ENCODE measurements around the gene STXBP6. TPM values are rescaled to one million over a fixed set of nuclear protein-coding genes. Genes with fewer than 3 reads are reported as not detected.
"Not testable (repeated sequence)": the region's sequence is repeated elsewhere in the genome, so short reads cannot be mapped to it uniquely, and the experiment has no call there.

Gene STXBP6
- polyA plus RNA-seq, 10 donors = 14.4 to 28.2 (median 20.9) TPM

DNA sequence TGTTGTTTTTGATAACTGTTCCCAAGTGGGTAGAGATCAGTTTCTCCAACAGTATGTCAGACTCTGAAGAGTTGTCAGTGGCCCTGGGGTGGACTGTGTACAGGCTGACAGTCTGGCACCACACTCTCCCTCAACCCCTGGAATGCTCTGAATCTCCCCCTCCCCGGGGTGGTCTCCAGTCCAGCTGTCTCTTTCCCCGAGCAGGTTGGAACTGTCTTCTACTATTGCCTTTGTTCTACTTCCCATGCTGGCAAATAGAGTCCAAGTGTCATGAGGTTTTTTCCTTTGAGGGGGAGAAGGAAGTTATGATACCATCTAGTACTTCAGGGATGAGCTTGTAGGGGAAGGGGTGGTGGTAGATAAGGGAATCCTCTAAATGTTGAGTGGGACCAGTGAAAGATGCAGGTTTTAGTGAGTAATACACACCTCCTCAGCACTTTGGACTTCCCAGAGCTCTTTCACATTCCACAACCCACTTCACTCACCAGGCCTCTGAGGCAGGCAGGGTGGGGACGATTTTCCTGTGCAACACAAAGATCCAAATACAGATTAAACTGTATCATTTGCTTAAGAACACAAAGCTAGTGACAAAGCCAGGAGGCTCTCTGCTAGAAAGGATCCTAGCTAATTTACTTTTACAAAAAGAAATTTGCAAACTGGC is 245.3 kb downstream of the STXBP6 start:
- DNase-seq = no peak

GRCh38 chr14:24803933-24804494 is 245.9 kb downstream of the STXBP6 start:
- DNase-seq = no peak

DNA sequence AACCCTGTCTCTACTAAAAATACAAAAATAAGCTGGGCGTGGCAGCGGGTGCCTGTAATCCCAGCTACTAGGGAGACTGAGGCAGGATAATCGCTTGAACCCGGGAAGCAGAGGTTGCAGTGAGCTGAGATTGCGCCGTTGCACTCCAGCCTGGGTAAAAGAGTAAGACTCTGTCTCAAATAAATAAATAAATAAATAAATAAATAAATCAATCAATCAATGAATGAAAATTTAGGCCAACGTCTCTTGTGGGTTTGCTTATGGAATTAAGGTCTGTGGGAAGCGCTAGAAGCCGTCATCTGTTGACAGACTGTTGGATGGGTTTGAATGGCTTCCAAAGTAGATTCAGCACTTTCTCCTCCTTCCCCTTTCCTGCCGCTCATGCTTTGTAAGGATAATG is 246.5 kb downstream of the STXBP6 start:
- not testable (repeated sequence) for DNase-seq

DNA sequence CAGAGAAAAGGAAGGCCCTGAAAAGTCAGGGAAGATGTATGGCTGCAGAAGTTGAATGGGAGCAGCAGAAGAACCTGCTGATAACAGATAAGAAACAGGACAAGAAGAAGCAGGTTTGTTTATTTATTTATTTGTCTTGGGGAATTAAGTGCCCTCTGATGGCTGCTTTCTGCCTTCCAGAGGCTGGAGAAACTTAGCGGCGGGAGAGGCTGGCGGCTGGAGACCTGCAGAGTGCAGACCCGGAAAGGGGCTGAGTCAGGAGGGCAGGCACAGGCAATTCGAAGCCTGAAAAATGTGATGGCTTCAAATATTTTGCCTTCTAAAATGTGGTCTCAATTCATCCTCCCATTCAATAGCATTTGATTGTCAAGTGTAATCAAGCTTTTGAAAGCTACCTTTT is 247.7 kb downstream of the STXBP6 start:
- no peak for DNase-seq

GRCh38 chr14:24801024-24801423 is 248.9 kb downstream of the STXBP6 start:
- DNase-seq = no peak

DNA sequence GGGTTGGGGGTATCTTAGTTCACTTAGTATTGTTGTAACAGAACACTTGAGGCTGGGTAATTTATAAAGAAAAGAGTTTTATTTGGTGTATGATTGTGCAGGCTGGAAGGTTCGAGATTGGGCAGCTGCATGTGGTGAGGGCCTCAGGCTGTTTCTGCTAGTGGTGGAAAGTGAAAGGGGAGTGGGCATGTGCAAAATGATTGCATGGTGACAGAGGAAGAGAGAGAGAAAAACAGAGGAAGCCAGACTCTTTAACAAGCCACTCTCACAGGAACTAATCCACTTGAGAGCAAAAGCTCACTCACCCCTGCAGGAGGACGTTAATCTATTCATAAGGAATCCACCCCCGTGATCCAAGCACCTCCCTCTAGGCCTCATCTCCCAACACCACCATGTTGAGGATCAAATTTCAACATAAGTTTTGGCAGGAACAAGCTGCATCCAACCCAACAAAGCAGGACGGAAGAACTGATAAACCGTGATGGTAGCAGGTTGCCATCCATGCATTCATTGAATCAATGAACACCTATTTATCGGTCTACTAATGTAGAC is 251.0 kb downstream of the STXBP6 start:
- DNase-seq = no peak

DNA sequence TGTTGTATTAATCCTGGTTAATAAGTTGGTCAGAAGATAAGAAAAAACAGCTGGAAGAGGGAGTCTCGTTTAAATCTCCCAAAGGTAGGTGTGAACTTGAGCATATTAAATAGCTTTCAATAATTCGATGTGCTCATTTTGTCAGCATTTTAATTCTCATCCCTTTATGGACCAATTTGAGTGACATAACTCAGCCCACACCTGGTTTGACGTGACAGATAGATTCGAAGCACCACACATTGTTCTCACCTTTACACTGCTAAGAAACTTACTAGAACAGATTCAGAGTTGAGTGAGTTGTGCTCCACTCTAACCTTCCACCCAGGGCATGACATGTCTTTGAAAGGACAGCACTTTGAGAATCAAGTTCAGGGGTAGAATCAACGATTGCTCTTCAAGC is 254.5 kb downstream of the STXBP6 start:
- DNase-seq = no peak

DNA sequence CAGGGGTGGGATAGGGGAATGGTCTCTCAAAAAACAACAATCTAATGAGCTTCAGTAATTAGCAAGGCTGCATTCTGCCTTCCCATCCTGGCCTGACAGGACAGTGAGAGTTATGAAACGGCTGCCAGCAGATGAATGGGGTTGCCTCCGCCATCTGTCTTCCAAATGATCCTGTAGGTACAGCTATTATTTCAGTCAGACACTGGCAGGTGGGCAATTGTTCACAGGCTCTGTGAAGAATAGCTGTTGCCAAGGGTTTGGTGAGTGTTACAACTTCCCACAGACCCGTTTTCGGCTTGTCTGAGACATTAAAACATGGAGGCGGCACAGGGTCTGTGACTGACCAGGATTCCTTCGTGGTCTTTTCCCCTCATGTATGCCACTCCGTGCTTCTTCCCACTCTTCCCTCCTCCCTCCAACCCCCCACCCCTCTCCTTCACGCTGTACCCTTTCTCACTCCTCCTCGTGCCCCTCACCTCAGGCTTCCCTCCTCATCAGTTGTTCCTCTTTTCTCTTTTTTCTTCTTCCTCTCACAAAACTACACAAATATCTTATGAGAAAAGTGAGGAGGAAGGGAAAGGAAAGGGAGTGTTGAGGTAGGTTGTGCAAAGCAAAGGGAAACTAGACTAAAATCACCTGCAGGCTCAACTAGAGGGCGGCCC is 255.2 kb downstream of the STXBP6 start:
- no peak for DNase-seq

- DNase-seq = no peak
Observed at GRCh38 chr14:24790196-24790595, 259.8 kb downstream of the STXBP6 start.

DNA sequence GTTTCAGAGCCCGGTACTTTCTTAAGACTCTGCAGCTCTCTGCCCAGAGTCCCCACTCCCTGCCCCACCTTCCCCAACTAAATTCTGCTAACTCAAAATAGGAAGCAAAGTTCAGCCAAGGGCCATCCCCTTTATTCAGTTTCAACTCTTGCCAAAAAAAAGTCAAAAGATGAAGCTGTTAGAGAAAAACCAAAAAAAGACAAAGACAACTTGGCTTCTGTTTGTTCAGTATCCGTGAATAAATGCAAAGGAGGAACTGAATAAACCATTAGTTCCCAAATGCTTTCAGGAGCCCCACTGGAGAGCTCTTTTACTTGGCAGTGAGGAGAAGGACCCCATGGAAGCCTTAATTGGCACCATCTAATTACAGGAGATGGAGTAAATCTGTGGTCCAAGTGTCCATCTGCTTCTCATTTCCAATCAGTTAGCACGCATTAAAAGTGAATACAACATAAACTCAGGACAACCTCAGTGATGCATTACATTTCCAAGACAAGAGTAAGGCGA is 260.5 kb downstream of the STXBP6 start:
- peak; percentile 33 to 86 (median 68) for DNase-seq

DNA sequence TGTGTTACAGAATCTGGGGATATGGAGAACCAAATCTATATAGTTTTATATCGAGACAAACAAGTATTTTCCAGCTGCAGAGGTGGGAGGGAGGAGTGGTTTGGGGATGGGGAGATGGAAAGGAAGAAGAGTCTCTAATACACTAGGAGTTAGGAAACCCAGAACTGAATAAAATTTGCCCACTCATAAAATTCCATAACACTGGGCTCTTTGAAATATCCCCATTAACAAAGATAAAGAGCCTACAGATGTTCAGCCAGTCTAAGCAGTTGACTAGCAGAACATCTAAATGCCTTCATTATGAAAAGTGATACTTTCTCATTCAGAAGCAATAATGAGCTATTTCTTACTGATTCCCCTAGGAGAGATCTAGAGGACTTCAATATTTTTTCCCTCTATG is 264.2 kb downstream of the STXBP6 start:
- no peak for DNase-seq

- DNase-seq = no peak
Observed at GRCh38 chr14:24784981-24785380, 265.0 kb downstream of the STXBP6 start.

DNA sequence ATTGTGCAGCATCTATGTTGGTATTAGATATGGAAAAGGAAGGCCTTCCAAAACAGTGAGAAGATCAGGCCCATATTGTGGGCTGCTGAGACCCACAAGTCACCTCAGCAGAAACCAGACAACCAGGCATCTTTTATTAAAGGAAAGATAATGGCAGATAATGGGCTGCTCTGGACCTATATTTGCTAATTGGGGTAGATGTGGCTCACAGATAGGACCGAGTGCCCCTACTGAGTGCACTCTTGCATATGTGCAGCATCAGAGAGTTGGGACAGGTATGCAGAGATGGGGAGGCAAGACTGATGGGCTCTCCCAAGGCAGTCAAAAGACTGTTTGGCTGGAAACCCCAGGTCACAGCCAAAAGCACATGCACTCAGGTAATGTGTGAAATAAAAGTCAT is 266.2 kb downstream of the STXBP6 start:
- DNase-seq = no peak

DNA sequence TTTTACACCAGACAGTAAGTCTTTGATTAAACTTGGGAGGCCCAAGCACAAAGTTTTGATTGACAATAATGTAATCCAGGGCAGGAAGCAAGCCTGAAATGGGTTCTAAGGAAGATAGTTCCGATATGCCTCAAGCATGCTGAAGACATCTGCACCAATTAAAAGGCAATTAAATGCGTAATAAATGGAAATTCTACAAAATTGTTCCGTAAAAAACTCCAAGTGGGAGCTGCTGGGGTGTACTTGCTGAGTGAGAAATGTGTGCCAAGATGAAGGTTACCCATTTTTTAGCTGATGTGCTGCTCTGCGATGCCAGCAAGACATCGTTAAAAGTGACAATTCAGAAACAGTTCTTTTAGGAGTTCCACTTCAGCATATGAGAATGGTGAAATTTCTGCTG is 269.7 kb downstream of the STXBP6 start:
- DNase-seq = no peak

- DNase-seq = no peak
Observed at GRCh38 chr14:24777678-24778077, 272.3 kb downstream of the STXBP6 start.

GRCh38 chr14:24775950-24776349 is 274.0 kb downstream of the STXBP6 start:
- no peak for DNase-seq

GRCh38 chr14:24774187-24774915 is 275.6 kb downstream of the STXBP6 start:
- DNase-seq = peak in 1 of 3 donors; percentile 62

DNA sequence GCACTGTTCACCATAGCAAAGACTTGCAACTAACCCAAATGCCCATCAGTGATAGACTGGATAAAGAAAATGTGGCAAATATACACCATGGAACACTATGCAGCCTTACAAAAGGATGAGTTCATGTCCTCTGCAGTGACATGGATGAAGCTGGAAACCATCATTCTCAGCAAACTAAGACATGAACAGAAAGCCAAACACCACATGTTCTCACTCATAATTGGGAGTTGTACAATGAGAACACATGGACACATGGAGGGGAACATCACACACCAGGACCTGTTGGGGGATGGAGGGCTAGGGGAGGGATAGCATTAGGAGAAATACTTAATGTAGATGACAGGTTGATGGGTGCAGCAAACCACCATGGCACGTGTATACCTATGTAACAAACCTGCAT is 276.4 kb downstream of the STXBP6 start:
- DNase-seq = not testable (repeated sequence)

- DNase-seq = peak in 1 of 3 donors; percentile 38
Observed at GRCh38 chr14:24766434-24766833, 283.5 kb downstream of the STXBP6 start.

- DNase-seq = no peak
Observed at GRCh38 chr14:24761141-24761540, 288.8 kb downstream of the STXBP6 start.

Measured in muscle of back (tissue), 11 donors.